ENCODE data around the gene RAB20. TPM values are rescaled to one million over a fixed set of nuclear protein-coding genes. Genes with fewer than 3 reads are reported as not detected.

The RAB20 gene
- total RNA-seq, 1 experiment from 2014 or later = 10.6 TPM

GRCh38 chr13:110491869-110492678, 69.4 kb downstream of the RAB20 start:
- no peak for ATAC-seq

More at GRCh38 chr13:110491869-110492678, 69.4 kb downstream of the RAB20 start:
- BruUV-seq (replicated peaks) = no TSS peak
- H3K9me3 ChIP-seq (ENCODE audit: control insufficient read depth in 1 of 2, insufficient read depth in 1 of 2, low read depth in 1 of 2, low read length in 2 of 2) = no peaks in the 10 kb centered on the region
- no peak for DNase-seq (ENCODE audit: low read depth, low spot score)
- RAD21 ChIA-PET (ENCODE audit: low non-redundant PET in 1 of 2, low total read pairs in 2 of 2, uncharacterized antibody in 2 of 2, unreplicated experiment in 2 of 2) = no interaction called here
- H2AFZ ChIP-seq (ENCODE audit: low read depth, low read length, poor library complexity, severe bottlenecking) = no peak overlapping the region
- H3K4me3 ChIP-seq (replicated peaks in 1 of 2; ENCODE audit: low read depth in 1 of 2, low read length in 2 of 2) = no peak overlapping the region
- H3K27ac ChIP-seq (ENCODE audit: low read depth, low read length) = no peak overlapping the region
- no peak overlapping the region for H3K4me2 ChIP-seq (ENCODE audit: low read length)
- no peaks in the 10 kb centered on the region for H3K79me2 ChIP-seq (ENCODE audit: insufficient read depth, low read length)
- TF ChIP-seq SIN3A (IDR thresholded peaks at IDR 0.05; ENCODE audit: low read depth) (no peak), EGR1 (IDR thresholded peaks at IDR 0.05; ENCODE audit: low read depth) (no peak), ATF3 (IDR thresholded peaks at IDR 0.05) (no peak), ZFX (IDR thresholded peaks at IDR 0.05) (no peak), ZBTB33 (IDR thresholded peaks at IDR 0.05; ENCODE audit: extremely low read depth, insufficient replicate concordance, low read length) (no peak), SRF (IDR thresholded peaks at IDR 0.05; ENCODE audit: low read depth) (no peak), FOSL1 (IDR thresholded peaks at IDR 0.05; ENCODE audit: low read depth) (no peak), TCF7L2 (IDR thresholded peaks at IDR 0.05; ENCODE audit: borderline replicate concordance, extremely low read depth, insufficient read depth, insufficient read length) (no peak), SP1 (IDR thresholded peaks at IDR 0.05; ENCODE audit: low read depth) (no peak), JUND (IDR thresholded peaks at IDR 0.05) (no peak), RAD21 (IDR thresholded peaks at IDR 0.05; ENCODE audit: low read depth) (no peak), REST (IDR thresholded peaks at IDR 0.05; ENCODE audit: low read depth) (no peak), POLR2A (IDR thresholded peaks at IDR 0.05; ENCODE audit: borderline replicate concordance, extremely low read depth, insufficient read depth, insufficient read length) (no peak), EZH2phosphoT487 (IDR thresholded peaks at IDR 0.05; ENCODE audit: borderline replicate concordance) (no peak), YY1 (IDR thresholded peaks at IDR 0.05; ENCODE audit: extremely low read depth, insufficient replicate concordance, low read depth, low read length) (no peak), MAX (IDR thresholded peaks at IDR 0.05) (no peak), CEBPB (IDR thresholded peaks at IDR 0.05; ENCODE audit: low read depth) (no peak), POLR2AphosphoS5 (IDR thresholded peaks at IDR 0.05; ENCODE audit: low read depth, low read length) (no peak)
- TF ChIP-seq, protein P1, sequence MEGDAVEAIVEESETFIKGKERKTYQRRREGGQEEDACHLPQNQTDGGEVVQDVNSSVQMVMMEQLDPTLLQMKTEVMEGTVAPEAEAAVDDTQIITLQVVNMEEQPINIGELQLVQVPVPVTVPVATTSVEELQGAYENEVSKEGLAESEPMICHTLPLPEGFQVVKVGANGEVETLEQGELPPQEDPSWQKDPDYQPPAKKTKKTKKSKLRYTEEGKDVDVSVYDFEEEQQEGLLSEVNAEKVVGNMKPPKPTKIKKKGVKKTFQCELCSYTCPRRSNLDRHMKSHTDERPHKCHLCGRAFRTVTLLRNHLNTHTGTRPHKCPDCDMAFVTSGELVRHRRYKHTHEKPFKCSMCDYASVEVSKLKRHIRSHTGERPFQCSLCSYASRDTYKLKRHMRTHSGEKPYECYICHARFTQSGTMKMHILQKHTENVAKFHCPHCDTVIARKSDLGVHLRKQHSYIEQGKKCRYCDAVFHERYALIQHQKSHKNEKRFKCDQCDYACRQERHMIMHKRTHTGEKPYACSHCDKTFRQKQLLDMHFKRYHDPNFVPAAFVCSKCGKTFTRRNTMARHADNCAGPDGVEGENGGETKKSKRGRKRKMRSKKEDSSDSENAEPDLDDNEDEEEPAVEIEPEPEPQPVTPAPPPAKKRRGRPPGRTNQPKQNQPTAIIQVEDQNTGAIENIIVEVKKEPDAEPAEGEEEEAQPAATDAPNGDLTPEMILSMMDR (IDR thresholded peaks at IDR 0.05 in 2 of 3, conservative IDR thresholded peaks at IDR 0.05 in 1 of 3; ENCODE audit: borderline replicate concordance in 1 of 3, insufficient read depth in 1 of 3, low read depth in 2 of 3, low read length in 2 of 3) = no peak
- no peaks in the 10 kb centered on the region for H4K20me1 ChIP-seq (ENCODE audit: insufficient read depth)
- CTCF ChIA-PET = no interaction called here
- no peak overlapping the region for H3K9ac ChIP-seq (ENCODE audit: low read length)
- intact Hi-C loops (cut with micrococcal nuclease) = no loop called here
- H3K4me1 ChIP-seq (ENCODE audit: control insufficient read depth in 1 of 2, insufficient read depth in 2 of 2, low read length in 2 of 2) = no peaks in the 10 kb centered on the region
- no peaks in the 10 kb centered on the region for H3K27me3 ChIP-seq (ENCODE audit: insufficient read depth, low read length)
- no peaks in the 10 kb centered on the region for H3K9me2 ChIP-seq (ENCODE audit: insufficient read depth)
- POLR2A ChIA-PET = no interaction called here
- H3K36me3 ChIP-seq (ENCODE audit: control insufficient read depth in 1 of 2, insufficient read depth in 2 of 2, low read length in 2 of 2) = no peaks in the 10 kb centered on the region

Measured in HCT116 (cell line).